ENCODE results near the gene FAM184B. TPM values are rescaled to one million over a fixed set of nuclear protein-coding genes. Genes with fewer than 3 reads are reported as not detected.
A peak's percentile ranks its signal among the peaks of the same experiment; 100 is the strongest.

The FAM184B gene
- under 1 TPM in 1 of 2 donors, not detected in 1; 0.07 TPM for total RNA-seq
- polyA plus RNA-seq (2013, experiment 1 of 2): 0.82 TPM
- 0.87 TPM for polyA plus RNA-seq (2013, experiment 2 of 2)
- long read RNA-seq, experiment 1: 0 reads
- long read RNA-seq, experiment 2, partial matches to known transcripts: 0 of 2 reads
- long read RNA-seq, experiment 2, other reads (novel, unspliced or antisense): 2 of 2 reads
- long read RNA-seq, experiment 3, partial matches to known transcripts: 0 of 3 reads
- long read RNA-seq, experiment 3, other reads (novel, unspliced or antisense): 3 of 3 reads
- long read RNA-seq, experiment 4: 0 reads

- H3K27me3 ChIP-seq (ENCODE audit: control insufficient read depth, insufficient read depth, low read length, poor library complexity, severe bottlenecking): peaks cover 67% of the 10 kb centered on the region
- WGBS, 2 experiments (ENCODE audit: insufficient coverage in 1 of 2, insufficient read length in 1 of 2): 3 to 9% methylated on average over 28 to 82 of the region's 82 CpGs
- H3K4me3 ChIP-seq (ENCODE audit: low read length): peak within 1 kb of the TSS; percentile 63
- H3K9me3 Mint-ChIP-seq: no peaks in the 10 kb centered on the region
- H3K27me3 Mint-ChIP-seq (ENCODE audit: insufficient read depth): peaks cover 65% of the 10 kb centered on the region
- H3K9ac ChIP-seq (ENCODE audit: extremely low read depth, low read length, poor library complexity, severe bottlenecking): no peak within 1 kb of the TSS
- H3K36me3 ChIP-seq (ENCODE audit: control insufficient read depth, insufficient read depth, low read length): no peaks in the 10 kb centered on the region
- no peaks in the 10 kb centered on the region for H3K4me1 ChIP-seq (ENCODE audit: control insufficient read depth, insufficient read depth, low read length)
- H3K4me3 Mint-ChIP-seq: peak within 1 kb of the TSS; percentile 53
- no peaks in the 10 kb centered on the region for H3K36me3 Mint-ChIP-seq (ENCODE audit: low read depth)
- H3K27ac Mint-ChIP-seq: no peak within 1 kb of the TSS
- H3K9me3 ChIP-seq (ENCODE audit: control insufficient read depth, low read length): no peaks in the 10 kb centered on the region
- peak; percentile 75 for DNase-seq
- no peak within 1 kb of the TSS for H3K27ac ChIP-seq (ENCODE audit: low read depth, low read length)
- peaks cover 9% of the 10 kb centered on the region for H3K4me1 Mint-ChIP-seq
- TF ChIP-seq CTCF (conservative IDR thresholded peaks at IDR 0.05): no peak
These were observed at the start of gene FAM184B for GRCh38 chr4:17781300-17782287. Gene FAM184B (minus strand): TSS chr4:17781621. CDS start chr4:17781299, 322 bp downstream.

GRCh38 chr4:17823871-17824669, 42.6 kb upstream of the FAM184B start:
- Histone ChIP-seq H3K4me1 (ENCODE audit: control insufficient read depth, insufficient read depth, low read length) (no peaks in the 10 kb centered on the region), H3K9ac (ENCODE audit: extremely low read depth, low read length, poor library complexity, severe bottlenecking) (no peak overlapping the region), H3K27me3 (ENCODE audit: control insufficient read depth, insufficient read depth, low read length, poor library complexity, severe bottlenecking) (no peaks in the 10 kb centered on the region), H3K36me3 (ENCODE audit: control insufficient read depth, insufficient read depth, low read length) (peaks cover 82% of the 10 kb centered on the region), H3K27ac (ENCODE audit: low read depth, low read length) (no peak overlapping the region), H3K4me3 (ENCODE audit: low read length) (no peak overlapping the region), H3K9me3 (ENCODE audit: control insufficient read depth, low read length) (no peaks in the 10 kb centered on the region)
- TF ChIP-seq CTCF (conservative IDR thresholded peaks at IDR 0.05): no peak
- Mint-ChIP-seq H3K27ac (no peak overlapping the region), H3K27me3 (ENCODE audit: insufficient read depth) (no peaks in the 10 kb centered on the region), H3K9me3 (no peaks in the 10 kb centered on the region), H3K36me3 (ENCODE audit: low read depth) (peaks cover 49% of the 10 kb centered on the region), H3K4me1 (no peaks in the 10 kb centered on the region), H3K4me3 (no peak overlapping the region)
- no CpG with 5 or more reads among the region's 1 CpG for WGBS, 2 experiments (ENCODE audit: insufficient coverage in 1 of 2, insufficient read length in 1 of 2)
- DNase-seq: no peak

- Mint-ChIP-seq H3K27me3 (ENCODE audit: insufficient read depth) (no peaks in the 10 kb centered on the region), H3K4me1 (peaks cover 9% of the 10 kb centered on the region), H3K4me3 (no peak overlapping the region), H3K36me3 (ENCODE audit: low read depth) (peaks cover 38% of the 10 kb centered on the region), H3K9me3 (no peaks in the 10 kb centered on the region), H3K27ac (no peak overlapping the region)
- Histone ChIP-seq H3K9ac (ENCODE audit: extremely low read depth, low read length, poor library complexity, severe bottlenecking) (no peak overlapping the region), H3K4me3 (ENCODE audit: low read length) (no peak overlapping the region), H3K27ac (ENCODE audit: low read depth, low read length) (no peak overlapping the region), H3K9me3 (ENCODE audit: control insufficient read depth, low read length) (no peaks in the 10 kb centered on the region), H3K4me1 (ENCODE audit: control insufficient read depth, insufficient read depth, low read length) (no peaks in the 10 kb centered on the region), H3K27me3 (ENCODE audit: control insufficient read depth, insufficient read depth, low read length, poor library complexity, severe bottlenecking) (no peaks in the 10 kb centered on the region), H3K36me3 (ENCODE audit: control insufficient read depth, insufficient read depth, low read length) (peaks cover 71% of the 10 kb centered on the region)
- DNase-seq: no peak
- 90 to 95% methylated on average over 2 to 5 of the region's 5 CpGs for WGBS, 2 experiments (ENCODE audit: insufficient coverage in 1 of 2, insufficient read length in 1 of 2)
- TF ChIP-seq CTCF (conservative IDR thresholded peaks at IDR 0.05): peak; percentile 75
These were observed 35.6 kb upstream of the FAM184B start for GRCh38 chr4:17817027-17817426.
